ENCODE data around the gene SPNS1.

The SPNS1 gene

DNA sequence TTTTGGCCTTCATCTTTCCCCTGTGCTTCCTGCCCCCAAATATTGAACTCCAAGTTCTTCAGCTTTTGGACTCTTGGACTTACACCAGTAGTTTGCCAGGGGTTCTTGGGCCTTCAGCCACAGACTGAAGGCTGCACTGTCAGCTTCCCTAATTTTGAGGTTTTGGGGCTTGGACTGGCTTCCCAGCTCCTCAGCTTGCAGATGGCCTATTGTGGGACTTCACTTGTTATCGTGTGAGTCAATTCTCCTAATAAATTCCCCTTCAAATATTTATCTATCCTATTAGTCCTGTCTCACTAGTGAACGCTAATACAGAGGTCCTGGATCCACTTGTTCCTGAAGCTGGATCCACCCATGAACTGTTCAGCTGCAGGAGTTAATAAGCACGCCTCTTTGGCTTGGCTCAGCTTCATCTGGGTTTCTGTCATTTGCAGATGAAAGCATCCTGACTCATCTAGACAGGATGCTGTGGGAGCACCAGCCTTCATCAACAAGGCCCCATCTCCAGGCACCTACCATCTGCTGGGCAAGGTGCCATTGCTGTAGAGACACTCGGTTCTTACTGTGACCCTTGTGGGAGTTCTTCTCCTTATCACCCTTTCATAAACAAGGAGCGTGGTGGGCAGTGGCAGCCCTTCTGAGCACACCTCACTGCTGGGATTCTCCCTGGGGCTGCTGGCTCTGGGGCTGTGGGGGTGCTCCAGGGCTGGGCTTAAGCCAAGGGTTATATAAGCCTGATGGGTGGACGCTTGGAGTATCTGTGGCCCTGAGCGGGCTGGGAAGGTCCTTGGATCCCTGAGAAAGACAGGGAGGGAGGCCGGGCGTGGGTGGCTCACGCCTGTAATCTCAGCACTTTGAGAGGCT is 33.4 kb downstream of the SPNS1 start:
- H3K36me3 ChIP-seq = no peaks in the 10 kb centered on the region
- no peak overlapping the region for H3K4me3 ChIP-seq (ENCODE audit: low read depth in 1 of 2, low read length in 1 of 2)
- peaks cover 0 to 3% of the 10 kb centered on the region in 2 experiments for H3K4me1 ChIP-seq (ENCODE audit: control insufficient read depth in 1 of 2, insufficient read depth in 1 of 2, low read depth in 1 of 2, low read length in 1 of 2)
- H3K27me3 ChIP-seq = no peaks in the 10 kb centered on the region
- no peak overlapping the region for H3K27ac ChIP-seq
- TF ChIP-seq, protein P1, sequence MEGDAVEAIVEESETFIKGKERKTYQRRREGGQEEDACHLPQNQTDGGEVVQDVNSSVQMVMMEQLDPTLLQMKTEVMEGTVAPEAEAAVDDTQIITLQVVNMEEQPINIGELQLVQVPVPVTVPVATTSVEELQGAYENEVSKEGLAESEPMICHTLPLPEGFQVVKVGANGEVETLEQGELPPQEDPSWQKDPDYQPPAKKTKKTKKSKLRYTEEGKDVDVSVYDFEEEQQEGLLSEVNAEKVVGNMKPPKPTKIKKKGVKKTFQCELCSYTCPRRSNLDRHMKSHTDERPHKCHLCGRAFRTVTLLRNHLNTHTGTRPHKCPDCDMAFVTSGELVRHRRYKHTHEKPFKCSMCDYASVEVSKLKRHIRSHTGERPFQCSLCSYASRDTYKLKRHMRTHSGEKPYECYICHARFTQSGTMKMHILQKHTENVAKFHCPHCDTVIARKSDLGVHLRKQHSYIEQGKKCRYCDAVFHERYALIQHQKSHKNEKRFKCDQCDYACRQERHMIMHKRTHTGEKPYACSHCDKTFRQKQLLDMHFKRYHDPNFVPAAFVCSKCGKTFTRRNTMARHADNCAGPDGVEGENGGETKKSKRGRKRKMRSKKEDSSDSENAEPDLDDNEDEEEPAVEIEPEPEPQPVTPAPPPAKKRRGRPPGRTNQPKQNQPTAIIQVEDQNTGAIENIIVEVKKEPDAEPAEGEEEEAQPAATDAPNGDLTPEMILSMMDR (IDR thresholded peaks at IDR 0.05) = no peak
- no peaks in the 10 kb centered on the region for H3K9me3 ChIP-seq

GRCh38 chr16:29009050-29009837 is 34.7 kb downstream of the SPNS1 start:
- no peak overlapping the region for H3K4me3 ChIP-seq (ENCODE audit: low read depth in 1 of 2, low read length in 1 of 2)
- H3K36me3 ChIP-seq = no peaks in the 10 kb centered on the region
- H3K9me3 ChIP-seq = no peaks in the 10 kb centered on the region
- TF ChIP-seq, protein P1 (IDR thresholded peaks at IDR 0.05) = no peak
- H3K27me3 ChIP-seq = no peaks in the 10 kb centered on the region
- H3K4me1 ChIP-seq (ENCODE audit: control insufficient read depth in 1 of 2, insufficient read depth in 1 of 2, low read depth in 1 of 2, low read length in 1 of 2) = peaks cover 0 to 3% of the 10 kb centered on the region in 2 experiments
- H3K27ac ChIP-seq = no peak overlapping the region

DNA sequence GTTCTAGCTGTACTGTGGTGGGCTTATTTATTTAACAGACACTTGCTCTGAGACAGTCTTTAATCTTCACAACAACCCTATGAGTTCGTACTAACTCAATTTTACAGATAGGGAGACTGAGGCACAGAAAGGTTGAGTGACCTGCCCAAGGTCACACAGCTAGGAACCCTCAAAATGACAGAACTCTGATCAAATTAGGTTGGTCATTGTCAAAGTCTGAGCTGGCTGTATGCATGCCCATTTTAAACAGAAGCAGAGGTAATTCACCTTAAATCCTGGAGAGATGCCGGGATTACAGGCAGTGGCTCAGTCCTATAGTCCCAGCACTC is 35.2 kb downstream of the SPNS1 start:
- no peaks in the 10 kb centered on the region for H3K36me3 ChIP-seq
- H3K27me3 ChIP-seq = no peaks in the 10 kb centered on the region
- H3K4me1 ChIP-seq (ENCODE audit: control insufficient read depth in 1 of 2, insufficient read depth in 1 of 2, low read depth in 1 of 2, low read length in 1 of 2) = peaks cover 0 to 3% of the 10 kb centered on the region in 2 experiments
- H3K4me3 ChIP-seq (ENCODE audit: low read depth in 1 of 2, low read length in 1 of 2) = no peak overlapping the region
- no peak overlapping the region for H3K27ac ChIP-seq
- TF ChIP-seq, protein P1 (IDR thresholded peaks at IDR 0.05) = no peak
- no peaks in the 10 kb centered on the region for H3K9me3 ChIP-seq

DNA sequence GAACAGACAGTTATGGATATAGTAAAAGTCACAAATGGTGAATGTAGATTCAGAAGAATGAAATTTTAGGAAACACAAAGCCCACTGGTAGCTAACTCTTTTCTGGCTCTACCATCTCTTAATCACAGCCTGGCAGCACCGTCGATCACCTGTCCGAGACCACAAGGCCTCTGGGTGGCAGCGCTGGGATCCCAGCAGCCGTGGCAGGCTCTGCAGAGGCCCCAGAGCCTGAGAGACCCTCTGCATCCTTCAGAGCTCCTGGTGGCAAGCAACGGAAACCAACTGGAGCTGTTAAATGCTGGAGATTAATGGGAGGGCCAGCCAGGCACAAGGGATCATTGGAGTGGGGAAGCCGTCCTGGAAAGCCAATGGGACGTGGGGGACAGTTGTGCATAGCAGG is 36.5 kb downstream of the SPNS1 start:
- no peaks in the 10 kb centered on the region for H3K27me3 ChIP-seq
- TF ChIP-seq, protein P1 (IDR thresholded peaks at IDR 0.05) = no peak
- no peaks in the 10 kb centered on the region for H3K9me3 ChIP-seq
- H3K36me3 ChIP-seq = no peaks in the 10 kb centered on the region
- H3K27ac ChIP-seq = no peak overlapping the region
- H3K4me3 ChIP-seq (ENCODE audit: low read depth in 1 of 2, low read length in 1 of 2) = no peak overlapping the region
- peaks cover 0 to 3% of the 10 kb centered on the region in 2 experiments for H3K4me1 ChIP-seq (ENCODE audit: control insufficient read depth in 1 of 2, insufficient read depth in 1 of 2, low read depth in 1 of 2, low read length in 1 of 2)

DNA sequence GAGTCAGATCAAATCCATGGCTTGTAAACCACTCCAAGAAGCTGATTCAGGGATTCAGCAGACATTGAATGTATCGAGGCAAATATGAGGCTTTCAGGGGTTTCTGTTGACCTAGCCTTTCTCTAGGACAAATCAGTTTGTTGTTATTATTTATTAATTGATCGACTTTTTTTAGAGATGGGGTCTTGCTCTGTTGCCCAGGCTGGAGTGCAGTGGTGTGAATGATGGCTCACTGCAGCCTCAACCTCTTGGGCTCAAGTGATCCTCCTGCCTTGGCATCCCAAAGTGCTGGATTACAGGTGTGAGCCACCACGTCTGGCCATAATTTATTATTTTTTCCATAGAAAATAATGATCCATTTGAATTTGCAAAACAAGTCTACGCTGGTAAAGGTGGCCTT is 37.3 kb downstream of the SPNS1 start:
- TF ChIP-seq, protein P1 (IDR thresholded peaks at IDR 0.05) = no peak
- Histone ChIP-seq H3K9me3 (no peaks in the 10 kb centered on the region), H3K27ac (no peak overlapping the region), H3K4me1 (ENCODE audit: control insufficient read depth in 1 of 2, insufficient read depth in 1 of 2, low read depth in 1 of 2, low read length in 1 of 2) (peaks cover 0 to 3% of the 10 kb centered on the region in 2 experiments), H3K36me3 (no peaks in the 10 kb centered on the region), H3K27me3 (no peaks in the 10 kb centered on the region), H3K4me3 (ENCODE audit: low read depth in 1 of 2, low read length in 1 of 2) (no peak overlapping the region)
